Neural cell (in vitro differentiated cells): ENCODE measurements around the gene MYOD1. TPM values are rescaled to one million over a fixed set of nuclear protein-coding genes. Genes with fewer than 3 reads are reported as not detected.

Source experiments
- H2AFZ ChIP-seq: fragments of 200-600, 300-800 bp; sonication (generic), shearing (Covaris generic); 2 replicates; pipeline ENCODE4 v1.6.0; 2014; ENCODE audit warnings: low read depth, mild to moderate bottlenecking, antibody characterized with exemption, low read length, moderate library complexity
- H3F3A ChIP-seq: fragments of 200-600 bp; shearing (Covaris generic); 2 replicates; pipeline ENCODE4 v1.6.1; 2016; ENCODE audit warnings: mild to moderate bottlenecking, moderate library complexity, mixed read lengths, antibody characterized with exemption, low read length; ENCODE audit not compliant: insufficient read depth, poor library complexity, severe bottlenecking
- H3K27ac ChIP-seq: fragments of 200-600, 300-800 bp; sonication (generic), shearing (Covaris generic); 2 replicates; pipeline ENCODE4 v1.5.1; 2014; ENCODE audit warnings: mild to moderate bottlenecking, low read length, moderate library complexity
- H3K27me3 ChIP-seq: fragments of 300-800, 200-600 bp; sonication (generic), shearing (Covaris generic); 2 replicates; pipeline ENCODE4 v1.6.0; 2014; ENCODE audit warnings: mild to moderate bottlenecking, low read depth, low read length, moderate library complexity; ENCODE audit not compliant: insufficient read depth
- H3K36me3 ChIP-seq: fragments of 300-800, 200-600 bp; sonication (generic), shearing (Covaris generic); 2 replicates; pipeline ENCODE4 v1.5.1; 2014; ENCODE audit warnings: mild to moderate bottlenecking, antibody characterized with exemption, low read length, moderate library complexity; ENCODE audit not compliant: insufficient read depth
- H3K4me2 ChIP-seq: fragments of 300-800, 200-600 bp; sonication (generic), shearing (Covaris generic); 2 replicates; pipeline ENCODE4 v1.6.0; 2014; ENCODE audit warnings: mild to moderate bottlenecking, low read length
- H3K4me3 ChIP-seq: fragments of 300-800, 200-600 bp; sonication (generic), shearing (Covaris generic); 2 replicates; pipeline ENCODE4 v1.5.1; 2014; ENCODE audit warnings: mild to moderate bottlenecking, low read length, moderate library complexity
- H3K79me2 ChIP-seq: fragments of 200-600 bp; shearing (Covaris generic); replicated peaks from 2 replicates; pipeline ENCODE4 v1.6.0; 2014; ENCODE audit warnings: mild to moderate bottlenecking, low read length, moderate library complexity; ENCODE audit not compliant: insufficient read depth
- H3K9ac ChIP-seq: fragments of 300-800, 200-600 bp; sonication (generic), shearing (Covaris generic); 2 replicates; pipeline ENCODE4 v1.6.1; 2016; ENCODE audit warnings: mild to moderate bottlenecking, low read length, mixed read lengths
- H3K9me2 ChIP-seq: fragments of 200-600 bp; shearing (Covaris generic); 2 replicates; pipeline ENCODE4 v1.6.1; 2016; ENCODE audit warnings: mild to moderate bottlenecking, low read length, mixed read lengths; ENCODE audit not compliant: insufficient read depth
- H3K9me3 ChIP-seq: fragments of 200-600, 300-800 bp; sonication (generic), shearing (Covaris generic); 2 replicates; pipeline ENCODE4 v1.6.1; 2016; ENCODE audit warnings: mild to moderate bottlenecking, mixed run types, low read length, moderate library complexity, mixed read lengths
- H4K20me1 ChIP-seq: fragments of 200-600 bp; shearing (Covaris generic); 2 replicates; pipeline ENCODE4 v1.6.1; 2016; ENCODE audit warnings: mild to moderate bottlenecking, mixed run types; ENCODE audit not compliant: insufficient read depth
- EP300 ChIP-seq: fragments of 450-650 bp; conservative IDR thresholded peaks from 2 replicates; pipeline ENCODE4 v1.6.1; 2014; ENCODE audit warnings: antibody characterized with exemption, mild to moderate bottlenecking, moderate library complexity; ENCODE audit not compliant: poor library complexity, severe bottlenecking
- EZH2 ChIP-seq: fragments of 200-600, 300-800 bp; shearing (Covaris generic), sonication (generic); IDR thresholded peaks from 2 replicates; pipeline ENCODE4 v1.6.1; 2014; ENCODE audit warnings: antibody characterized with exemption, low read length, borderline replicate concordance, mild to moderate bottlenecking; ENCODE audit not compliant: insufficient read depth, poor library complexity, severe bottlenecking
- MXI1 ChIP-seq: fragments of 450-650 bp; conservative IDR thresholded peaks from 2 replicates; pipeline ENCODE4 v1.6.1; 2014; ENCODE audit warnings: antibody characterized with exemption, mild to moderate bottlenecking; ENCODE audit not compliant: poor library complexity, severe bottlenecking
- POLR2AphosphoS5 ChIP-seq: IDR thresholded peaks from 2 replicates; pipeline ENCODE4 v1.6.1; 2012
- RAD21 ChIP-seq: fragments of 450-650 bp; conservative IDR thresholded peaks from 2 replicates; pipeline ENCODE4 v1.6.1; 2014; ENCODE audit warnings: antibody characterized with exemption, mild to moderate bottlenecking, moderate library complexity
- SMC3 ChIP-seq: fragments of 450-650 bp; conservative IDR thresholded peaks from 2 replicates; pipeline ENCODE4 v1.6.1; 2014; ENCODE audit warnings: antibody characterized with exemption, mild to moderate bottlenecking, moderate library complexity; ENCODE audit not compliant: poor library complexity
- TAF1 ChIP-seq: IDR thresholded peaks from 2 replicates; pipeline ENCODE4 v1.6.1; 2012; ENCODE audit warnings: low read depth
- polyA plus RNA-seq: library from polyadenylated mRNA; depleted of rRNA; stranded (reverse); fragments of >200 nt; gene quantifications from 2 replicates; pipeline ENCODE4 v1.2.3, GENCODE V29; 2014
- TF ChIP-seq, protein P1 (sequence below): IDR thresholded peaks from 2 replicates; pipeline ENCODE4 v1.6.1; 2012; ENCODE audit warnings: borderline replicate concordance
- TF ChIP-seq, protein P2 (sequence below): fragments of 450-650 bp; IDR thresholded peaks from 2 replicates; pipeline ENCODE4 v1.5.1; 2014; ENCODE audit warnings: antibody characterized with exemption, mild to moderate bottlenecking, moderate library complexity; ENCODE audit not compliant: poor library complexity, severe bottlenecking

The MYOD1 gene
- polyA plus RNA-seq, 1 donor from 2014 or later, result not detected

- Histone ChIP-seq H3K27ac (no peak overlapping the region), H3K9ac (no peak overlapping the region), H3K9me3 (no peaks in the 10 kb centered on the region), H3K4me3 (no peak overlapping the region), H3K9me2 (no peaks in the 10 kb centered on the region), H3K4me2 (no peak overlapping the region), H4K20me1 (no peaks in the 10 kb centered on the region), H3F3A (no peaks in the 10 kb centered on the region), H3K27me3 (peaks cover 19% of the 10 kb centered on the region), H3K36me3 (no peaks in the 10 kb centered on the region), H2AFZ (no peak overlapping the region), H3K79me2 (no peaks in the 10 kb centered on the region)
- TF ChIP-seq EP300, result no peak
- TF ChIP-seq EZH2, result no peak
- no peak for TF ChIP-seq POLR2AphosphoS5
- no peak for TF ChIP-seq MXI1
- TF ChIP-seq, protein P1, sequence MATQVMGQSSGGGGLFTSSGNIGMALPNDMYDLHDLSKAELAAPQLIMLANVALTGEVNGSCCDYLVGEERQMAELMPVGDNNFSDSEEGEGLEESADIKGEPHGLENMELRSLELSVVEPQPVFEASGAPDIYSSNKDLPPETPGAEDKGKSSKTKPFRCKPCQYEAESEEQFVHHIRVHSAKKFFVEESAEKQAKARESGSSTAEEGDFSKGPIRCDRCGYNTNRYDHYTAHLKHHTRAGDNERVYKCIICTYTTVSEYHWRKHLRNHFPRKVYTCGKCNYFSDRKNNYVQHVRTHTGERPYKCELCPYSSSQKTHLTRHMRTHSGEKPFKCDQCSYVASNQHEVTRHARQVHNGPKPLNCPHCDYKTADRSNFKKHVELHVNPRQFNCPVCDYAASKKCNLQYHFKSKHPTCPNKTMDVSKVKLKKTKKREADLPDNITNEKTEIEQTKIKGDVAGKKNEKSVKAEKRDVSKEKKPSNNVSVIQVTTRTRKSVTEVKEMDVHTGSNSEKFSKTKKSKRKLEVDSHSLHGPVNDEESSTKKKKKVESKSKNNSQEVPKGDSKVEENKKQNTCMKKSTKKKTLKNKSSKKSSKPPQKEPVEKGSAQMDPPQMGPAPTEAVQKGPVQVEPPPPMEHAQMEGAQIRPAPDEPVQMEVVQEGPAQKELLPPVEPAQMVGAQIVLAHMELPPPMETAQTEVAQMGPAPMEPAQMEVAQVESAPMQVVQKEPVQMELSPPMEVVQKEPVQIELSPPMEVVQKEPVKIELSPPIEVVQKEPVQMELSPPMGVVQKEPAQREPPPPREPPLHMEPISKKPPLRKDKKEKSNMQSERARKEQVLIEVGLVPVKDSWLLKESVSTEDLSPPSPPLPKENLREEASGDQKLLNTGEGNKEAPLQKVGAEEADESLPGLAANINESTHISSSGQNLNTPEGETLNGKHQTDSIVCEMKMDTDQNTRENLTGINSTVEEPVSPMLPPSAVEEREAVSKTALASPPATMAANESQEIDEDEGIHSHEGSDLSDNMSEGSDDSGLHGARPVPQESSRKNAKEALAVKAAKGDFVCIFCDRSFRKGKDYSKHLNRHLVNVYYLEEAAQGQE, result no peak
- TF ChIP-seq, protein P2, sequence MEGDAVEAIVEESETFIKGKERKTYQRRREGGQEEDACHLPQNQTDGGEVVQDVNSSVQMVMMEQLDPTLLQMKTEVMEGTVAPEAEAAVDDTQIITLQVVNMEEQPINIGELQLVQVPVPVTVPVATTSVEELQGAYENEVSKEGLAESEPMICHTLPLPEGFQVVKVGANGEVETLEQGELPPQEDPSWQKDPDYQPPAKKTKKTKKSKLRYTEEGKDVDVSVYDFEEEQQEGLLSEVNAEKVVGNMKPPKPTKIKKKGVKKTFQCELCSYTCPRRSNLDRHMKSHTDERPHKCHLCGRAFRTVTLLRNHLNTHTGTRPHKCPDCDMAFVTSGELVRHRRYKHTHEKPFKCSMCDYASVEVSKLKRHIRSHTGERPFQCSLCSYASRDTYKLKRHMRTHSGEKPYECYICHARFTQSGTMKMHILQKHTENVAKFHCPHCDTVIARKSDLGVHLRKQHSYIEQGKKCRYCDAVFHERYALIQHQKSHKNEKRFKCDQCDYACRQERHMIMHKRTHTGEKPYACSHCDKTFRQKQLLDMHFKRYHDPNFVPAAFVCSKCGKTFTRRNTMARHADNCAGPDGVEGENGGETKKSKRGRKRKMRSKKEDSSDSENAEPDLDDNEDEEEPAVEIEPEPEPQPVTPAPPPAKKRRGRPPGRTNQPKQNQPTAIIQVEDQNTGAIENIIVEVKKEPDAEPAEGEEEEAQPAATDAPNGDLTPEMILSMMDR, result no peak
- TF ChIP-seq TAF1, result no peak
- no peak for TF ChIP-seq SMC3
Measured at GRCh38 chr11:17691976-17692375, 27.4 kb upstream of the MYOD1 start.

DNA sequence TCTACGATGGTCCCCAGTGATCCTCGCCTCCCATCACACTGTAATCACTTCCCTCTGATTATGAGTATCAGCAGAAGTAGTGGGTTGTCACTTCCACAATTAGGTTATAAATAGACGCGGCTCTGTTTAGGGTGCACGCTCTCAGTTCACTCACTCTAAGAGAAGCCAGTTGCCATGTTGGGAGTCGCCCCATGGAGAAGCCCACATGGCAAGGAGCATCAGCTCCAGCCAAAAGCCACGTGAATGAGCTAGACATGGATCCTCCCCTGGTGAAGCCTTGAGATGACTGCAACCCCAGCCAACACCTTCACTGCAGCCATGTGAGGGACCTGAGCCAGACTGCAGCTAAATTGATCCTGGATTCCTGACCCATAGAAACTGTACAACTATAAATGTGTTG is 26.4 kb upstream of the MYOD1 start:
- Histone ChIP-seq H3K79me2 (no peaks in the 10 kb centered on the region), H3K4me3 (no peak overlapping the region), H3K9ac (no peak overlapping the region)

GRCh38 chr11:17693531-17693930 is 25.8 kb upstream of the MYOD1 start:
- Histone ChIP-seq H4K20me1 (no peaks in the 10 kb centered on the region), H3K4me3 (no peak overlapping the region), H3K9me3 (no peaks in the 10 kb centered on the region), H3F3A (no peaks in the 10 kb centered on the region), H3K4me2 (no peak overlapping the region), H3K27ac (no peak overlapping the region), H3K36me3 (no peaks in the 10 kb centered on the region), H3K79me2 (no peaks in the 10 kb centered on the region), H3K9ac (no peak overlapping the region), H2AFZ (no peak overlapping the region), H3K27me3 (peaks cover 21% of the 10 kb centered on the region), H3K9me2 (no peaks in the 10 kb centered on the region)
- no peak for TF ChIP-seq RAD21
- TF ChIP-seq SMC3, result no peak
- TF ChIP-seq, protein P2, result no peak
- TF ChIP-seq, protein P1, result no peak
- TF ChIP-seq TAF1, result no peak
- no peak for TF ChIP-seq EZH2
- no peak for TF ChIP-seq MXI1
- TF ChIP-seq EP300, result no peak
- no peak for TF ChIP-seq POLR2AphosphoS5

More for the DNA sequence above, 26.4 kb upstream of the MYOD1 start:
- Histone ChIP-seq H3K27ac (no peak overlapping the region), H3K27me3 (peaks cover 21% of the 10 kb centered on the region), H3K9me2 (no peaks in the 10 kb centered on the region), H2AFZ (no peak overlapping the region), H3K4me2 (no peak overlapping the region), H3F3A (no peaks in the 10 kb centered on the region), H3K36me3 (no peaks in the 10 kb centered on the region), H3K9me3 (no peaks in the 10 kb centered on the region), H4K20me1 (no peaks in the 10 kb centered on the region)
- no peak for TF ChIP-seq MXI1
- no peak for TF ChIP-seq RAD21
- TF ChIP-seq POLR2AphosphoS5, result no peak
- no peak for TF ChIP-seq EZH2
- TF ChIP-seq TAF1, result no peak
